DND-41 (cell line): ENCODE measurements around the gene PAPOLA.

Experiments
- EZH2 ChIP-seq: IDR thresholded peaks from 3 replicates; pipeline ENCODE4 v1.6.1; 2012; ENCODE audit warnings: borderline replicate concordance, low read depth, mild to moderate bottlenecking, moderate library complexity, low read length, inconsistent platforms; ENCODE audit not compliant: severe bottlenecking
- TF ChIP-seq, protein P1 (sequence below): IDR thresholded peaks from 2 replicates; pipeline ENCODE4 v1.5.1; 2012; ENCODE audit warnings: borderline replicate concordance, low read length, moderate library complexity, mild to moderate bottlenecking; ENCODE audit not compliant: poor library complexity, severe bottlenecking; ENCODE audit errors: extremely low read depth

DNA sequence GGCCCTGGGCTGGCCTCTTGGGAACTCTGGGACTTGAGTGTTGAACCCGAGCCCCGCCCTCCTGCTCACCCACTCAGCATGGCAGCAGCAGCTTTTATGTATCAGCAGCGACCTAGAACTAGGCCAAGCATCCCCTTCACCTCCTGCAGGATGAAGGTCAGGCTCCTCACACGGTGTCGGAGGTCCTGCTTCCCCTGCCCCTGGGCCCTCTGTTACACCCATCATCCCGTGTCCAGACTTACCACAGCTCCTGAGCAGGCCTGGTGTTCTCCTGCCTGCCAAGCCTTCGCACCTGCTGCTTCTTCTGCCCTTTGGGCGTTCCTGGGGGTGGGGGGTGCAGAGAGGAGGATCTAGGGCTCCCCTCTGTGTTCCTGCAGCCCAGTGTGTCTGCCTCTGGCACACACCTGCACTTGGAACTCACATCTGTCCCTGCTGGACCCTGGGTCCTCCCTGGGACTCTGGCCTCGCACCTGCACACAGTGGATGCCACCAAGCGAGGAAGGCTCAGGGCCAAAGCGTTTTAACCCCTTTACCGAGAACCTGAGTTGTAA is 80.3 kb downstream of the PAPOLA start:
- TF ChIP-seq, protein P1, sequence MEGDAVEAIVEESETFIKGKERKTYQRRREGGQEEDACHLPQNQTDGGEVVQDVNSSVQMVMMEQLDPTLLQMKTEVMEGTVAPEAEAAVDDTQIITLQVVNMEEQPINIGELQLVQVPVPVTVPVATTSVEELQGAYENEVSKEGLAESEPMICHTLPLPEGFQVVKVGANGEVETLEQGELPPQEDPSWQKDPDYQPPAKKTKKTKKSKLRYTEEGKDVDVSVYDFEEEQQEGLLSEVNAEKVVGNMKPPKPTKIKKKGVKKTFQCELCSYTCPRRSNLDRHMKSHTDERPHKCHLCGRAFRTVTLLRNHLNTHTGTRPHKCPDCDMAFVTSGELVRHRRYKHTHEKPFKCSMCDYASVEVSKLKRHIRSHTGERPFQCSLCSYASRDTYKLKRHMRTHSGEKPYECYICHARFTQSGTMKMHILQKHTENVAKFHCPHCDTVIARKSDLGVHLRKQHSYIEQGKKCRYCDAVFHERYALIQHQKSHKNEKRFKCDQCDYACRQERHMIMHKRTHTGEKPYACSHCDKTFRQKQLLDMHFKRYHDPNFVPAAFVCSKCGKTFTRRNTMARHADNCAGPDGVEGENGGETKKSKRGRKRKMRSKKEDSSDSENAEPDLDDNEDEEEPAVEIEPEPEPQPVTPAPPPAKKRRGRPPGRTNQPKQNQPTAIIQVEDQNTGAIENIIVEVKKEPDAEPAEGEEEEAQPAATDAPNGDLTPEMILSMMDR = no peak
- no peak for TF ChIP-seq EZH2
